ENCODE data around the gene NPAS2. TPM values are rescaled to one million over a fixed set of nuclear protein-coding genes. Genes with fewer than 3 reads are reported as not detected.

The NPAS2 gene
- total RNA-seq, 8 experiments from 2014 or later: 1.6 to 35.0 (median 6.4) TPM

- WGBS, 10 experiments: 20 to 97% (median 63%) methylated on average over 1 to 17 of the region's 20 CpGs; no CpG with 5 or more reads in 1 of the 10 experiments
- Histone ChIP-seq H3K4me1 (replicated peaks in 1 of 2) (peaks cover 12 to 16% of the 10 kb centered on the region in 2 donors), H3K27ac (peak overlapping the region; percentile 38 to 48), H3K4me3 (no peak overlapping the region)
- peak in 5 of 8 experiments; percentile 83 to 86 (median 86) for ATAC-seq (replicated peaks in 6 of 8)
- in situ Hi-C loops (cut with MboI; ENCODE audit: low pct_unique_long_range_greater_than_20kb in 2 of 9, low sequenced_read_pairs in 9 of 9, unreplicated experiment in 9 of 9): no loop called here
Observed at GRCh38 chr2:100875516-100876230, 55.7 kb downstream of the NPAS2 start.

- Histone ChIP-seq H3K4me3 (no peak overlapping the region), H3K4me1 (replicated peaks in 1 of 2) (peaks cover 12 to 16% of the 10 kb centered on the region in 2 donors), H3K27ac (peak overlapping the region in 1 of 2 donors; percentile 48)
- WGBS, 10 experiments: 93 to 100% (median 97%) methylated on average over 1 to 6 of the region's 15 CpGs; no CpG with 5 or more reads in 3 of the 10 experiments
- in situ Hi-C loops (cut with MboI; ENCODE audit: low pct_unique_long_range_greater_than_20kb in 2 of 9, low sequenced_read_pairs in 9 of 9, unreplicated experiment in 9 of 9): no loop called here
- peak in 2 of 8 experiments; percentile 4 to 8 for ATAC-seq (replicated peaks in 6 of 8)
Observed at GRCh38 chr2:100876231-100876860, 56.4 kb downstream of the NPAS2 start.

GRCh38 chr2:100877555-100877954 is 57.6 kb downstream of the NPAS2 start:
- no peak overlapping the region for H3K27ac ChIP-seq

GRCh38 chr2:100878000-100878791 is 58.3 kb downstream of the NPAS2 start:
- in situ Hi-C loops (cut with MboI; ENCODE audit: low pct_unique_long_range_greater_than_20kb in 2 of 9, low sequenced_read_pairs in 9 of 9, unreplicated experiment in 9 of 9): no loop called here
- peak in 5 of 8 experiments; percentile 16 to 54 (median 33) for ATAC-seq (replicated peaks in 6 of 8)
- Histone ChIP-seq H3K4me3 (no peak overlapping the region), H3K27ac (no peak overlapping the region), H3K4me1 (replicated peaks in 1 of 2) (peaks cover 12 to 16% of the 10 kb centered on the region in 2 donors)
- 56 to 100% (median 80%) methylated on average over 1 to 13 of the region's 16 CpGs for WGBS, 10 experiments

More at GRCh38 chr2:100877555-100877954, 57.6 kb downstream of the NPAS2 start:
- Histone ChIP-seq H3K4me3 (no peak overlapping the region), H3K4me1 (replicated peaks in 1 of 2) (peaks cover 12 to 16% of the 10 kb centered on the region in 2 donors)
- in situ Hi-C loops (cut with MboI; ENCODE audit: low pct_unique_long_range_greater_than_20kb in 2 of 9, low sequenced_read_pairs in 9 of 9, unreplicated experiment in 9 of 9): no loop called here
- 10 to 100% (median 77%) methylated on average over 1 to 5 of the region's 5 CpGs; no CpG with 5 or more reads in 2 of the 10 experiments for WGBS, 10 experiments
- ATAC-seq (replicated peaks in 6 of 8): peak in 2 of 8 experiments; percentile 16 to 30

GRCh38 chr2:100879296-100879695 is 59.4 kb downstream of the NPAS2 start:
- no peak for ATAC-seq (replicated peaks in 6 of 8)
- H3K27ac ChIP-seq: no peak overlapping the region

GRCh38 chr2:100880036-100880435 is 60.1 kb downstream of the NPAS2 start:
- 11 to 100% (median 86%) methylated on average over 1 to 5 of the region's 5 CpGs; no CpG with 5 or more reads in 1 of the 10 experiments for WGBS, 10 experiments
- H3K4me3 ChIP-seq: no peak overlapping the region

More at GRCh38 chr2:100879296-100879695, 59.4 kb downstream of the NPAS2 start:
- WGBS, 10 experiments: 63 to 100% (median 88%) methylated on average over 1 to 3 of the region's 3 CpGs; no CpG with 5 or more reads in 1 of the 10 experiments
- peaks cover 13 to 16% of the 10 kb centered on the region in 2 donors for H3K4me1 ChIP-seq (replicated peaks in 1 of 2)
- in situ Hi-C loops (cut with MboI; ENCODE audit: low pct_unique_long_range_greater_than_20kb in 2 of 9, low sequenced_read_pairs in 9 of 9, unreplicated experiment in 9 of 9): no loop called here
- no peak overlapping the region for H3K4me3 ChIP-seq

GRCh38 chr2:100880730-100881129 is 60.8 kb downstream of the NPAS2 start:
- Histone ChIP-seq H3K4me1 (replicated peaks in 1 of 2) (peaks cover 12 to 16% of the 10 kb centered on the region in 2 donors), H3K4me3 (no peak overlapping the region), H3K27ac (no peak overlapping the region)
- 45 to 100% (median 77%) methylated on average over 2 to 6 of the region's 7 CpGs; no CpG with 5 or more reads in 3 of the 10 experiments for WGBS, 10 experiments
- peak in 2 of 8 experiments; percentile 19 to 20 for ATAC-seq (replicated peaks in 6 of 8)
- in situ Hi-C loops (cut with MboI; ENCODE audit: low pct_unique_long_range_greater_than_20kb in 2 of 9, low sequenced_read_pairs in 9 of 9, unreplicated experiment in 9 of 9): no loop called here

More at GRCh38 chr2:100880036-100880435, 60.1 kb downstream of the NPAS2 start:
- Histone ChIP-seq H3K27ac (no peak overlapping the region), H3K4me1 (replicated peaks in 1 of 2) (peaks cover 16 to 17% of the 10 kb centered on the region in 2 donors)
- in situ Hi-C loops (cut with MboI; ENCODE audit: low pct_unique_long_range_greater_than_20kb in 2 of 9, low sequenced_read_pairs in 9 of 9, unreplicated experiment in 9 of 9): no loop called here
- ATAC-seq (replicated peaks in 6 of 8): peak in 1 of 8 experiments; percentile 35

- H3K4me3 ChIP-seq: no peak overlapping the region
- H3K27ac ChIP-seq: no peak overlapping the region
- 14 to 100% (median 87%) methylated on average over 1 to 8 of the region's 11 CpGs; no CpG with 5 or more reads in 1 of the 10 experiments for WGBS, 10 experiments
- ATAC-seq (replicated peaks in 6 of 8): peak in 2 of 8 experiments; percentile 15 to 31
- peaks cover 5% of the 10 kb centered on the region in 2 donors for H3K4me1 ChIP-seq (replicated peaks in 1 of 2)
- in situ Hi-C loops (cut with MboI; ENCODE audit: low pct_unique_long_range_greater_than_20kb in 2 of 9, low sequenced_read_pairs in 9 of 9, unreplicated experiment in 9 of 9): no loop called here
Observed at GRCh38 chr2:100882645-100883613, 63.0 kb downstream of the NPAS2 start.

- Histone ChIP-seq H3K27ac (no peak overlapping the region), H3K4me3 (no peak overlapping the region), H3K4me1 (replicated peaks in 1 of 2) (peaks cover 0 to 5% of the 10 kb centered on the region in 2 donors)
- WGBS, 10 experiments: 45 to 100% (median 66%) methylated on average over 1 to 3 of the region's 3 CpGs; no CpG with 5 or more reads in 1 of the 10 experiments
- ATAC-seq (replicated peaks in 6 of 8): no peak
- in situ Hi-C loops (cut with MboI; ENCODE audit: low pct_unique_long_range_greater_than_20kb in 2 of 9, low sequenced_read_pairs in 9 of 9, unreplicated experiment in 9 of 9): no loop called here
Observed at GRCh38 chr2:100884145-100884621, 64.2 kb downstream of the NPAS2 start.

- WGBS, 10 experiments: 30 to 88% (median 60%) methylated on average over 1 to 3 of the region's 4 CpGs; no CpG with 5 or more reads in 3 of the 10 experiments
- Histone ChIP-seq H3K27ac (no peak overlapping the region), H3K4me1 (replicated peaks in 1 of 2) (peaks cover 0 to 5% of the 10 kb centered on the region in 2 donors), H3K4me3 (no peak overlapping the region)
- in situ Hi-C loops (cut with MboI; ENCODE audit: low pct_unique_long_range_greater_than_20kb in 2 of 9, low sequenced_read_pairs in 9 of 9, unreplicated experiment in 9 of 9): no loop called here
- ATAC-seq (replicated peaks in 6 of 8): peak in 3 of 8 experiments; percentile 56 to 90 (median 72)
Observed at GRCh38 chr2:100886085-100886484, 66.1 kb downstream of the NPAS2 start.

- peak in 1 of 8 experiments; percentile 6 for ATAC-seq (replicated peaks in 6 of 8)
- no peak overlapping the region for H3K27ac ChIP-seq
- WGBS, 10 experiments: 63 to 100% (median 75%) methylated on average over 1 to 9 of the region's 11 CpGs; no CpG with 5 or more reads in 2 of the 10 experiments
Observed at GRCh38 chr2:100887039-100887578, 67.2 kb downstream of the NPAS2 start.

More at GRCh38 chr2:100887039-100887578, 67.2 kb downstream of the NPAS2 start:
- in situ Hi-C loops (cut with MboI; ENCODE audit: low pct_unique_long_range_greater_than_20kb in 2 of 9, low sequenced_read_pairs in 9 of 9, unreplicated experiment in 9 of 9): no loop called here
- H3K4me3 ChIP-seq: no peak overlapping the region
- H3K4me1 ChIP-seq (replicated peaks in 1 of 2): peaks cover 9 to 11% of the 10 kb centered on the region in 2 donors
